ENCODE measurements around the gene VTI1A. TPM values are rescaled to one million over a fixed set of nuclear protein-coding genes. Genes with fewer than 3 reads are reported as not detected.

The VTI1A gene
- total and polyA plus RNA-seq, 2 of the 4 experiments (the other 2 are of a cell fraction) = 9.7 to 24.9 TPM

DNA sequence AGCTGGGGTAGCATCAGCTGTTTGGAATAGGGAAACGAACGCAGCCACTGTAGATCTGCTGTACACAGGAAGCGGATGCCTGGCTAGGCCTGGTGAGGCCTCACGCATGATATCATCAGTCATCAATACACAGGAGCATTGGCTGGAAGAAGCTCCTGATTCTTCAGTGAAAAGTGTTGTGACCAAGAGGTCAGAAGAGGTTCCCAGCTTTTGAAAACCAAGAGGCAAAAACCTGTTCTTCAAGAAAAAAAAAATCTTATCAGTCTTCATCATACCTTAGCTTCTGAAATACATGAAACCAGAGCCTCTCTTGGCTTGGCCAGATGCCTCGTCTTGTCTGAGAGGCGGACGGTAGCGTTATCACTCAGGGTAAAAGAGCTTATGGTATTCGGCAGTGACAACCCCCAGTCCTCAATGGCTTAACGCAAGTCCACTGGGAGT lies 363.7 kb downstream of the VTI1A start:
- peak overlapping the region; percentile 44; the same call in 1 of the 3 replicates for H2BK15ac ChIP-seq (ENCODE audit: low read depth, low read length)
- H3K27ac ChIP-seq (ENCODE audit: insufficient read depth, low read length) = no peak overlapping the region
- H3K79me1 ChIP-seq (ENCODE audit: low read depth in 1 of 2, low read length in 2 of 2) = no peaks in the 10 kb centered on the region
- no peak overlapping the region for H2AK9ac ChIP-seq (replicated peaks; ENCODE audit: low read depth, low read length, poor library complexity)
- H3K4me1 ChIP-seq (ENCODE audit: control insufficient read depth, insufficient read depth, low read length) = peaks cover 18% of the 10 kb centered on the region
- no TSS peak for BruUV-seq (replicated peaks)
- H3K9me1 ChIP-seq (ENCODE audit: insufficient read depth, low read length) = peaks cover 18% of the 10 kb centered on the region
- 94% methylated on average over 5 of the region's 10 CpGs; no CpG with 5 or more reads in 1 of the 2 experiments for WGBS, 2 experiments (ENCODE audit: extremely low coverage in 2 of 2, insufficient read length in 1 of 2)
- H3K9ac ChIP-seq (ENCODE audit: low read depth, low read length) = no peak overlapping the region
- H2BK5ac ChIP-seq (ENCODE audit: low read depth, low read length, poor library complexity, severe bottlenecking) = no peak overlapping the region
- H3K4me2 ChIP-seq (ENCODE audit: low read depth, low read length) = no peak overlapping the region
- DNase-seq (no peak), ATAC-seq (ENCODE audit: low read depth) (no peak)
- no peaks in the 10 kb centered on the region; the same call in 1 of the 2 replicates for H4K20me1 ChIP-seq (ENCODE audit: insufficient read depth, low read length)
- no peak overlapping the region for H3K4me3 ChIP-seq (ENCODE audit: insufficient read depth, low read depth, low read length)
- no peaks in the 10 kb centered on the region for H3K36me3 ChIP-seq (ENCODE audit: control insufficient read depth, insufficient read depth, low read length)
- ChIA-PET CTCF (no interaction called here), POLR2A (ENCODE audit: unreplicated experiment) (no interaction called here)
- H3K23ac ChIP-seq (ENCODE audit: low read depth, low read length) = peak overlapping the region; percentile 18; the same call in 1 of the 2 replicates
- peak overlapping the region; percentile 60 for H3K4ac ChIP-seq (ENCODE audit: low read depth, low read length)
- in situ Hi-C loops (cut with MboI; ENCODE audit: low sequenced_read_pairs) = no loop called here
- no peak overlapping the region for H4K5ac ChIP-seq (ENCODE audit: low read depth, low read length)
- H3K56ac ChIP-seq (ENCODE audit: extremely low read depth, insufficient read depth, low read length) = no peak overlapping the region
- no peaks in the 10 kb centered on the region for H3K9me3 ChIP-seq (ENCODE audit: control insufficient read depth, insufficient read depth, low read length)
- H2BK120ac ChIP-seq (ENCODE audit: low read depth, low read length) = no peak overlapping the region; the same call in none of the 2 replicates
- peak overlapping the region; percentile 48; the same call in 1 of the 2 replicates for H2AK5ac ChIP-seq (ENCODE audit: low read depth, low read length)
- H2AFZ ChIP-seq (replicated peaks; ENCODE audit: low read length, poor library complexity) = no peak overlapping the region
- TF ChIP-seq MAZ (IDR thresholded peaks at IDR 0.05; ENCODE audit: borderline replicate concordance, low read depth, low read length) = no peak
- H3K14ac ChIP-seq (replicated peaks; ENCODE audit: low read depth, low read length) = no peak overlapping the region
- intact Hi-C loops (cut with micrococcal nuclease) = loop anchor here (5.0 to 10.0 kb wide), 3 partner anchors 243 to 574 kb away; no protein-coding TSS in a partner anchor
- dilution Hi-C loops (cut with HindIII; ENCODE audit: low sequenced_read_pairs, unreplicated experiment) = no loop called here
- H4K91ac ChIP-seq (ENCODE audit: insufficient read depth, low read depth, low read length) = peak overlapping the region; percentile 24
- peak overlapping the region; percentile 49; the same call in 1 of the 2 replicates for H2BK20ac ChIP-seq (ENCODE audit: low read depth, low read length)
- H3K27me3 ChIP-seq (ENCODE audit: control insufficient read depth, insufficient read depth, low read length) = no peaks in the 10 kb centered on the region
- no peak overlapping the region for H3K18ac ChIP-seq (ENCODE audit: low read depth, low read length)
- H4K8ac ChIP-seq (ENCODE audit: low read depth in 2 of 2, low read length in 2 of 2) = no peak overlapping the region

Data from IMR-90 (cell line).